GM19467 (cell line): ENCODE measurements around the gene FGD5.
A peak's percentile ranks its signal among the peaks of the same experiment; 100 is the strongest.
"Not testable (repeated sequence)": the region's sequence is repeated elsewhere in the genome, so short reads cannot be mapped to it uniquely, and the experiment has no call there.

Source experiments
- ATAC-seq: cut with Tn5 transposase; IDR thresholded peaks from one replicate; pipeline ENCODE4 v1.9.1; 2021; ENCODE audit warnings: mild to moderate bottlenecking, moderate library complexity; ENCODE audit not compliant: unreplicated experiment

Gene FGD5

DNA sequence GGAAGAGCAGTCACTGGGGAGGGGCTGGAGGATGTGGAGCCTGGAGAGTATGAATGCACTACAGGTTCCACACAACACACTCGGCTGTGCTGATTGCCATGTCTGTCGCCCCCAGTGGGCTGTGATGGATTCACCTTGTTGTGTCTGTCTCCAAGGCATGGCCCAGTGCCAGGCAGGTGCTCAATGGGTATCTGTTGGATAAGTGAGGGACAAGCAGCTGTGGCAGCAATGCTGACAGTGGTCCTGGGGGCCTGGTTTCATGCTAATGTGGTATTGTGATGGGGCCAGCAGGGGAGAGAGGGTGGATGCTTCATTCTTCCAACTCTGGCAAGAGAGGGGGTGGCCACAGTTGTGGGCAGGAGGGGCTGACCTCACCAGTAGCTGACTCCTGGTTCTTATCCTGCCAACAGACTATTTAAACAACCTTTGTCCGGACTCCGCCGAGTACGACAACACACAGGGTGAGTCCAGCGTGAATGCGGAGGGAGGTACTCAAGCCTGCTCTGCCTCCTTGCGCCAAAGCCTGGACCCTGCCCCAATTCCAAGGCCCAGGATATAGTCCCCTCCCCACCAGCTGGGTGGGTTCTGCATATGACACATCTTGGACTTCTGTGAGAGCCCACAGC, 81.3 kb downstream of the FGD5 start:
- no peak for ATAC-seq

DNA sequence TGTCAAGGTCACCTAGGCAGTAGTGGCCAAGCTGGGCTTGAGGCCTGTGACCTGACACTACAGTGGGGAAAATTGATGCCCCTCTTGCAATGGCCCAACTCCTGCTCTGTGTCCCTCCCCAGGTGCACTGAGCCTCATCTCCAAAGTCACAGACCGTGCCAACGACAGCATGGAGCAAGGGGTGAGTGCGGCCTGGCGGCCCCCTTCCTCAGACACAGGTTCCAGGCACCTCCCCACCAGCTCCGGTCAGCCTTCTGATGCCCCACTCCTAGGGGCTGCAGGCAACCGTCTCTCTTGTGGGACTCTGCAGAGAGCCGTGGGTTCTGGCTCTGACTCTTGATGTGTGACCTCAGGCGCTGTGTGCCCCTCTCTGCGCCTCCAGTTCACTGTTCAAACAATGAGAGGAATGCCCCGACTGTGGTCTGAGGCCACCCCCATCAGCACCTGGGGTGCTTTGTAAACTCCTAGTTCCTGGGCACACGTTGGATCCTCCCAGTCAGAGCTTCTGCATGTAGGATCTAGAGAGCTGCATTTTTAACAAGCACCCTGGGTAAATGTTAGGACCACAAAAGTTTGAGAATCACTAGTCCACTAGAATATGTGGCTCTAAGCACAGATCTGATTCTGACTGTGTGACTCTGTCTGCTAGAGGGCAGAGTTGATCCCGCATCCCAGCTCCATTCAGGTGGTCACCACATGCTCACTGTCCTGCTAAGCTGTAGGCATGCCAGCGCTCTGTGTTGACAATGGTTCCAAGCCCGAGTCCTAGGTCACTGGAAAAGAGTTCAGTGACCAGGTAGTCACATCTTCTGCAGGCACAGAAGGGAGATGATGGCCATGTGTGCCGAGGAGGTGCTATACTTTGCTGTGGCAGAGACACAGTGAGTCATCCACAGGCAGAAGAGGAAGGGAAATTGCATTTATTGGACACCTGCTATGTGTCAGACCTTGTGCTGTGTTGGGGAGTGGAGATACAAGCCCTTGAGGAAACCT, 82.4 kb downstream of the FGD5 start:
- no peak for ATAC-seq

DNA sequence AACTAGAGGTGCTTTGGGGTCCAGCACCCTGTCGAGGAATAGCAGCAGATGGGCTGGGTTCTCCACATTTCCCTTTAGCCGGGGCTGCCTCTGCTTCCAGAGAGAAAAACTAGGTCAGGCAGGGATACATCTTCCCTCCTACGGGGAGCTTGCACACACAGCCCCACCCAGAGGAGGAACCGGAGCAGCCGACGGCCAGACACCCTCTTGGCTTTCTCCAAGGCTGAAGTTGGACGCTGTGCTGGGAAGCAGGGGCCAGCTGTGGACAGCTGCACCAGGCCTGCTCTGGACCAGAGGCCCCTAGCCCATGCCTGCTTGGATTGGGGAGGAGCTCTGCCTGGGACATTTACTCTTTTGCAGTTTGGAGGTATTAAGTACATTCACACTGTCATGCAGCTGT, 84.0 kb downstream of the FGD5 start:
- no peak for ATAC-seq

DNA sequence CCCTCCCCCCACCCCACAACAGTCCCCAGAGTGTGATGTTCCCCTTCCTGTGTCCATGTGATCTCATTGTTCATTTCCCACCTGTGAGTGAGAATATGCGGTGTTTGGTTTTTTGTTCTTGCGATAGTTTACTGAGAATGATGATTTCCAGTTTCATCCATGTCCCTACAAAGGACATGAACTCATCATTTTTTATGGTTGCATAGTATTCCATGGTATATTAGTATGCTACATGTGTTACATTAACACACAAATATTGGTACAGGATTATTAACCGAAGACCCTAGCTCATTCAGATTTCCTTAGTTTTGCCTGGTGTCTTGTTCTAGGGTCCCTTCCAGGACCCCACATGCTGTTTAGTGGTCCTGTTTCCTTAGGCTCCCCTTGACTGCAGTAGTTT, 84.7 kb downstream of the FGD5 start:
- not testable (repeated sequence) for ATAC-seq

DNA sequence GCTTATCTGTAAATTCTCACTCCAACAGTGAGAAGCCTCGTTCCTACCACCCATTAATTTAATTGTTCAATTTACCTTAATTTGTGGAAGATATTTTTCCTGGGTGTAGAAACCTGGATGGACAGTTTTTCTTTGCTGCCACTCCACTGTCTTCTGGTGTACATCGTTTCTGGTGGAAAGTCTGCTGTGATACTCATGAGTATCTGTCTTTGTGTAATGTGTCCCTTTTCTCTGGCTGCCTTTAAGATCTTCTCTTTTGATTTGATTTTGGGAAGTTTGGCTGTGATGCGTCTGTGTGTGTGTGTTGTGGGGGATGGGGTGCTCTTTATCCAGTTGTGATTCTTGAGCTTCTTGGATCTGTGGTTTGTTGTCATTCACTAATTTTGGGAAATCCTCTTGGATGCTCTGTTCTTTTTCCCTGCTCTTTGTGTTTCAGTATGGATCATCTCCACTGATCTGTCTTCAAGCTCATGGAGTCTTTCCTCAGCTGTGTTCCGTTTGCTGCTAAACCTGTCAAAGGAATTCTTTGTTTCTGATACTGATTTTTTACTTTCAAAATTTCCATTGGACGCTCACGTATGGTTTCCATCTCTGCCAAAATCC, 86.4 kb downstream of the FGD5 start:
- ATAC-seq = no peak

DNA sequence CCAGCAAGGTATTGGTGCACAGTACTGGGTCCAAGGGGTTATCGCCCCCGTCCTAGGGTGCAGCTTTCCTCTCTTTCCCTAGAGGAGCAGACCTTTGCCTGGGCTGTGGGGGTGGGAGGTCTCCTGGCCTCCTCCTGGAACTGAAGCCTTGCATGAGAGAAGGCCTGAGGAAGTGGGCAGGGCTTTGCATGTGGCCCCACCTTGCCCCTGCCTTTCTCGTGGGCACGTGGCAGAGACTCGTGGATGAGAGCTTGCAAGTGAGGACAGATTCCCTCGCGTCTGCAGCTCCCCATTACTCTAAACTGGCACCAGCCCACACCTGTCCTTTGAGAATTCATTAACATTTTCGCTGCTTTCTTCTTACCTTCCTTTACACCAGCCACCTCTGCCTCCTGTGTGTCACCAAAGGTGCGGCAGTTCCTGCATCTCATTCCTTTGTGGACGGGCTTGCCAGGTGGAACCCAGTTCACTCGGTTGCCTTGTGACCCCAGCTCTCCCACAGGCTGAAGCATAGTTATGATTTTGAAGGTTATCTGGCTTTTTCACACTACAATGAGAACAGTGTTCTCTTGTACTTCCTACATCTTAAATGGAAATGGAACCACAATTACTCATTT, 87.7 kb downstream of the FGD5 start:
- ATAC-seq = no peak

DNA sequence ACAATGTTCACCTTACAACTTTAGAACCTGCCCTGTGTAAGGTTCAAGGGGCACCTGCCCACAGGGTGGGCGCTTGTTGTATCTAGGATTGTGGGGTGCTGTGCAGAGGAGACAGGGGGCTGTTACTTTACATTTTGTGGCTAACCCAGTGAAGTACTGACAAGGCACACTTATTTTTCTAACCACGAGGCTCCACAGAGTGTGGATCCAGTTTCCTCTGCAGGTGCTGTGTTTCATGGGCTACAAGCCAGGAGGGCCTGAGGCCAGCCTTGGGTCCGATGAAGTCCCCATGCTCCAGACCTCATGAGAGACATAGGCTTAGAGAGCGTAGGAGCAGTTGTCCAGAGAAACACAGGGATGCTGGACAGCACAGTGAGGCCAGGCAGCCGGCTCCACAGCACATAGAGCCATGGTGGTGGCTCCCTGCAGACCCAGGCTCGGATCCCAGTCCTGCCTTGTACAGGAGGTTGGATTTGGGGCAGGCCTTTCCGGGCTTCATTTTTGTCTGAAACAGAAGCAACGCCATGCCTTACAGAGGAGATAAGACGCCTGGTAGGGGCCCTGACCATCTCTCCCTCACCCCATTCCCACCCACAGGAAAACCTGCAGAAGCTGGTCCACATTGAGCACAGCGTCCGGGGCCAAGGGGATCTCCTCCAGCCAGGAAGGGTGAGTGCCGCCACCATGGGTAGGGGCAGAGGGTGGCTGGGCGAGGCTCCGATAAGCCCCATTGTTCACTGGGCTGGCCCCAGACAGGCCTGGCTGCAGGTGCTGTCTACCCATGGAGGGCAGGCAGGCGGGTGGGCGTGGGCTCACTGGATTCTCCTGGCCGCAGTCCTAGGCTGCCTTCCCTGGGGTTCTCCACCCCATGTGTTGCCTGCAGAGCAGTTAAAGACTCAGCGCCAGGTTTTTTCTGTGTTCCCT, 88.5 kb downstream of the FGD5 start:
- no peak for ATAC-seq

DNA sequence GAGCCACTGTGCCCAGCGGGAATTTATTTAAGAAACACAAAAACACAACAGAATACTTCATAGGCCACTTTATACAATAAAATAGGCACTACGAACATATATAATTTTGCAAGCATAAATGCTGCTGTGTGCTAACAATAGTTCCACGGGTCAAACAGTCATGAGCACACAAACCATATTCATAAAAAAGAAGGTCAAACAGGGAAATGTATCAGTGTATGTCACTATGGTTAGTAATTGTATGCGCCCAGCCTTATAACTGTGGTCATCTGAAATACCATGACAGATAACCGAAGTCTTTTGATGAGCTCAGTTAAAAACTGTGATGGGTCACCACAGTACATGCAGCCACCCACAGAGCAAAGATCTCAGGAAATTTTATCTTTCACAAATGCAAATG, 90.5 kb downstream of the FGD5 start:
- ATAC-seq = no peak

DNA sequence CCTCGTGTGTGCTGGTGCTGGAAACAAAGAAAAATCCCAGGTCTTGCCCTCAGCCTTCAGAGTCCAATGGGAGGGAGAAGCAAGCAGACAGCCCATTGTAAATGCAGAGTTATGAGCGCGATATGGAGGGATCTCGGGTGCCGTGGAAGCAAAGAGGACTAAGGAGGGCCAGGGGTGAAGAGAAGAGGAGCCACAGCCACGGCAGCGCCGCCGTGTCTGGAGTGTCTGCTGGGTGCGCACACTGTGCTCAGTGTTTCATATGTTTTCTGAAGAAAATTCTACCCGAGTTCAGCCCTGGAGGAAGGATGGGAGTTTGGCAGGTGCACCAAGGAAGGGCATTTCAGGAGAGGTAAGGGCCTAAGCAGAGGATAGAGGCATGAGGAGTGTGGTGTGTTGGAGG, 92.9 kb downstream of the FGD5 start:
- ATAC-seq = no peak

DNA sequence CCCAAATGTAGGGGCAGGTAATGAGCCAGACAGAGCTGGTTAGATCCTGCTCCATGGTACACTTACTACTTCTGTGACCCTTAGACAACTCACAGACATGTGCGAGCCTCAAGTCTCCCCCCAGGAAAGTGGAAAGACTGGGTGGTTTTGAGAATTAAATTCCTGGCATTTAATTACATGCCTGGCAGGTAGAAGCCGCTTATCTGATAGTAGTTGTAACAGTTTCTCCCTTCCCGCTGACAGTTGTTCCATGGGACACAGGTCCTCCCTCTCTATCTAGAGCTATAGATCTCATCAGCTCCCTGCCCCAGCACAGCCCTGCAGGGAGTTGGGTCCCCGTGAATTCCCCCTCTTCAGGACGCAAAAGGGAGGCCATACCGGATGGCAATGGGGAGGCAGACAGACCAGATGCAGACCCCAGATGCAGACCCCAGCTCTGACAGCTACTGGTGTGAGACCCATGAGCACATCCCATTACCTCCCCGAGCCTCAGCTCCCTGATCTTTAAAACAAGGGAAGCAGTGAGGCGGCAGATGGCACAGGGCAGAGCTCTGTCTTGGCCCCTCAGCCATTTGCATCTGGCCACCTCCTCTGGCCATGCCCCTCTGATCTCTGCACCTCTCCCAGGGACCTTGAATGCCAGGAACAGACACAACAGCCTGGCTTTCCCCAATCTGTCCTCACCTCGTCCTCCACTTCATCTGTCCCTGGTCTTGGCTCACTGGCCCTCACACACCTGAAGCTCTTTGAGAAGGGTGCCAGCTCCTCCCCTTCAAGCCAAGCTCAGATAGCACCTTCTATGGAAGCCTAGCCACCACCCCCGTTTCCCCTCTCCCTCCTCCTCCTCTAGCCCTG, 94.5 kb downstream of the FGD5 start:
- no peak for ATAC-seq

DNA sequence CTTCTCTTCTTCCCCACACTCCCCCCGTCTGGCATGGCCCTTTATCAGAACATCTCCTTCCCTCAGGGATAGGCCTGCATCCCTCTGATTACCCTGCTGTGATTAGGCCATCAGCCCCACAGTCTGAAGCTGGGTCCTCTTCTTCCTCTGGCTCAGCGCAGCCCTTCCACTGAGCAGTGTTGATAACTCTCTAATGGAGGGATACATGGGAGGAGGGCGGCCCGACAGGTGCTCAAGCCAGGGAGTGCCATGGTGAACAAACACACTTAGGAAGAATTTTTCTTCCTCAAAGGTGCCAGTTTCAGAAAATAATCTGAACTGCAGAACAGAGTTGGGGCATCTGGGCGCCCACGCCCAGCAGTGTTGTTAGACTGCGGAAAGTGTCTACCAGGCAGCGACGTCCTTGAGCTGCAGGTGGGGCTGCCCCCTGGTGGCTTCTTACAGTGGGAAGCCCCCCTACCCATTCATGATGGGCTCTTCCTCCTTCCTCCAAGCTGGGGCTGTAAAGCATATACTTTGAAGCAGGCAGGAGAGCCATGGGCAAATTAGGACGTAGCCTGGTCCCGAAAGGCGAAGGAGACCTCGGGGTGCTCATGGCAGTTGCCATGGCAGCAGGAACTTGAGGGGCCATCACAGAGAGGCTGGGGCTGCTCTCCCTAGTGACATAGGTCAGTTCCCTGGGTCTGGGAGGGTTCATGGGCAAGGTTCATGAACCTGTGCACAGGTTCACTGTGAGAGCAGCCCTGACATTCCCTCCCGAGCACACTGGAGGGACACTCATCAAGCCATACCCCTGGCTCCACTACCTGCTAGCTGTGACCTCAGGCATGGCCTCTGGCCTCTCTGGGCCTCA, 95.4 kb downstream of the FGD5 start:
- no peak for ATAC-seq

DNA sequence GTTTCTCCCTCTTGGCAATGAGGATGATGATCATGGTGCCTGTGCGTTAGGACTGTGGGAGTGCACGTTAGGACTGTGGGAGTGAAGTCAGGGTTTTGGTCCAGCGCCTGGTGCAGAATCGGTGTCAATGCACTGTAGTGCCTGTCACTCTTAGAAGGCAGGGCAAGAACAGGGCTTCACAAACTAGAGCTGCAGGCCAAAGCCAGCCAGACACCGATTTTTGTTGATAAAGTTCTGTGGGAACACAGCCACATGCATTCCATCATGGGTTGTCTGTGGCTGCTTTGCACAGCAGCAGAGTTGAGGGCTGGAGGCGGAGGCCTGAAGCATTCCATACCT, 96.0 kb downstream of the FGD5 start:
- ATAC-seq = no peak

DNA sequence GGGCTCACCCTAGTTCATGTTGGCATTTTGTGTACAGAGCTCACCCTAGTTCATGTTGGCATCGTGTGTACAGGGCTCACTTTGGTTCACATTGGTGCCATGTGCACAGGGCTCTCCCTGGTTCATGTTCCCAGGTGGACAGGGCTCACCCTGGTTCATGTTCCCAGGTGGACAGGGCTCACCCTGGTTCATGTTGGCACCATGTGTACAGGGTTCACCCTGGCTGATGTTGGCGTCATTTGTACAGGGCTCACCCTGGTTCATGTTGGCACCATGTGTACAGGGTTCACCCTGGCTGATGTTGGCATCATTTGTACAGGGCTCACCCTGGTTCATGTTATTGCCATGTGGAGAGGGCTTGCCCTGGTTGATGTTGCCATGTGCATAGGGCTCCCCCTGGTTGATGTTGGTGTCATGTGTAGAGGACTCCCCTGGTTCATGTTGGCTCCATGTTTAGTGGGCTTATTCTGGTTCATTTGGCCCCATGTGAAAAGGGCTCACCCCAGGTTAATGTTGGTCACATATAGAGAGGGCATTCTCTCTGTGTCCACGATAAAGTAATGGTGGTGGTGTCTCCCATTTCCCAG, 97.0 kb downstream of the FGD5 start:
- no peak for ATAC-seq

DNA sequence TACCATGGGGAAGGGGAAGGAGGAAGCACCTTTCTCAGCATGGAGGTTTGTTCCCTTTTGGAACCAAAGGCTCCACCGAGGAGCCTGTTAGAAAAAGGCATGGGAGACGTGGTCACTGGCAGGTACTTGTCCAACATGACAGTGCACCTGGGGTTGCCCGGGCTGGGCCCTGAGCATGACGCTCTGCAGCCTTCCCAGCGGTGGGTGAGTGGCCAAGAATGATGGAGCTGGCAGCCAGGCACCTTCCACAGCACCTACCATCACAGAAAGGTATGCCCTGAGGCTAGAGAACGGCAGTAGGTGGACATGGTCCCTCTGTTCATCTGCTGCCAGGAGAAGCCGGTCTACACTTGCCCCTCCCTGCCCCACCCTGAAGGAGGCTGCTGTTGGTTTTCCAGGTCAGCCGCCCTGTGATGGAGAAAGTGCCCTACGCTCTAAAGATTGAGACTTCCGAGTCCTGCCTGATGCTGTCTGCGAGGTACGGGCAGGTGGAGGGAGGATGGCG, 99.6 kb downstream of the FGD5 start:
- ATAC-seq = no peak

DNA sequence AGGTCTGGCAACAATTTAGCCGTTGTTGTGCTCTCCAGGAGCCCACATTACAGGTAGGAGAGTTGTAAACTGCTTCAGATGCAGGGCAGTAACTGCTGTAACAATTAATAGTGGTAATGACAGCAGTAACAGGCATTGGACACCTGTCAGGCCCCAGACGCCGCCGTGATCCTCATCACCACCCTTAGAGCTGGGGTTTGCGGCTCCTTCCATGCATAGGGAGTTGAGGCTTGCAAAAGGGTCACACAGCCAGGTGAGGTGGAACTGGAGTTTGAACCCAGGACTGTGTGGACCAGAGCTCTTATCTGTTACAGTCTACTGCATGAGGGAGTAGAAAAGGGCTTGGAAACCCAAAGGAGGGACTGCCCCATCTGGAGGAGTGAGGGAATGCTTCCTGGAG, 101.8 kb downstream of the FGD5 start:
- no peak for ATAC-seq

DNA sequence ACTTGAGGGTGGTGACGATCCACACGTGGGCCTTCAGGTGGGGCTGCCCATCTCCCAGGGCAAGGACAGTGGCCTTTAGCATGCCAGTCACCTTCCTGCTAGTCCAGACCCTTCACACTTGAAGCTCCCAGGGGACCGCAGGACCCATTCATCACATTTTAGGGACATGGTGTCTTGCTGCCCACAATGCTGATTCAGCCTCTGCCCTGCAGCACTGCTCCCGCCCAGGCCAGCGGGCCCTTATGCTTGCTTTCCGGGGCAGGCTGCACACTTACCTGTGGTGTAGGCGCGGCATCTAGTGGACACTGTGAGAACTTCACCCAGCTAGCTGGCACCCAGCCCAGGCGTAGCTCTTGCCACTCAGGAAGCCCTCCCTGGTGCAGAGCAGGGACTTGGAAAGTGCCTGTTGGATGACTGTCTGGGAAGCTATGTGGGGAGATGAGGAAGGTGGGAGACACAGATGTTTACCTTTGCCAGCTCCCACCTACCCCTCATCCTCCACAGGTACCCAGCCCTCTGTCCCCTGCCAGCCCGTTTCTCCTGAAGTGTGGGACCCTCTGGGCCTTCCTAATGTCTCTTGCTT, 102.4 kb downstream of the FGD5 start:
- peak; percentile 68 for ATAC-seq

DNA sequence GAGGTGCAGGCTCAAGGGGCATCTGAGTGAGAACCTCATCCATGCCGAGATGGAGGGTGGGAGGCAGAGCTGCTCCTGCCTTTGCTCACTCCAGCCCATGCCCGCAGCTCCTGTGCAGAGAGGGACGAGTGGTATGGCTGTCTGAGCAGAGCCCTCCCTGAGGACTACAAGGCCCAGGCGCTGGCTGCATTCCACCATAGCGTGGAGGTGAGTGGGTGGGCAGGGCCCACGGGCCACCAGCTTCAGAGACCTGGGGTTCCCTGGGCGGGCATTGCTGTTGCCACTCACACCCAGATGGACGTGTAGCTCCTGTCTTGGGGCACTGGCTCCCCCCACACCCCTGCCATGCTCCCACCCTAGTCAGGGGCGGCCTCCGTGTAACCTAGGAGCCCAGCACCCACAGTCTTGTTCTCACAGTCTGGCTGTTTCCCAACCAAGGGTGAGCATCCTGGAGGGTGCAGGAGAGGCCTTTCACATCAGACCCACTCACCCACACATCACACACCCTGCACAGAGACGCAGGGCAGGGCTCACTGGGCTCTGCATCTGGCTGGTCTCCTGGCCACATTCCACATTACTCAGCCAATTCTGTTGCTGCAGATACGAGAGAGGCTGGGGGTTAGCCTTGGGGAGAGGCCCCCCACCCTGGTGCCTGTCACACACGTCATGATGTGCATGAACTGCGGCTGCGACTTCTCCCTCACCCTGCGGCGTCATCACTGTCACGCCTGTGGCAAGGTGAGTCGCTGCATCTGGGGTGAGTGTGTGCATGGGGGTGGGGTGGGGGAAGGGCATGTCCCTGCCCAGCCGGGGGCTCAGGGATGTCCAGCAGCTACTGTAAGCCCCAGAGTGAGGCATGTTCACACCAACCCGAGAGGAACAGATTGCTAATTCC, 103.3 kb downstream of the FGD5 start:
- ATAC-seq = no peak
